H1 (cell line): ENCODE results near the gene CDH1. TPM values are rescaled to one million over a fixed set of nuclear protein-coding genes. Genes with fewer than 3 reads are reported as not detected.

ENCODE experiments used
- CTCF ChIA-PET: fragments of 300-600 bp; sonication (Branson Sonifier 250); formaldehyde crosslinking; loops from one replicate; lab custom pipeline; 2021; ENCODE audit not compliant: partially characterized antibody; lab: Charles Lee
- POLR2A ChIA-PET: fragments of 300-600 bp; sonication (Branson Sonifier 250); formaldehyde crosslinking; loops from one replicate; lab custom pipeline; 2021; ENCODE audit warnings: inconsistent platforms; ENCODE audit not compliant: partially characterized antibody; lab: Charles Lee
- DNase-seq, 2 experiments: peaks; one replicate each; pipeline versions ENCODE4 v3.0.0 to v3.0.0-alpha.2; 2010 to 2022; ENCODE audit warnings: low spot score in 2 of 2, low read depth in 1 of 2, mixed read lengths in 1 of 2
- FAIRE-seq: peaks from 2 replicates; lab custom pipeline; 2011; peaks lifted over from hg19 to GRCh38; lab: Jason Lieb, UNC
- H2AFZ ChIP-seq: 2 replicates; pipeline ENCODE4 v1.8.1; 2012; ENCODE audit warnings: low read length, inconsistent platforms
- H2AK5ac ChIP-seq: 2 replicates; pipeline ENCODE4 v1.6.1; 2013; ENCODE audit warnings: low read depth, low read length
- H2BK120ac ChIP-seq: replicated peaks from 2 replicates; pipeline ENCODE3; 2013; ENCODE audit warnings: low read depth, low read length, inconsistent platforms
- H2BK12ac ChIP-seq: 2 replicates; pipeline ENCODE4 v1.6.1; 2013; ENCODE audit warnings: low read depth, low read length
- H2BK15ac ChIP-seq: 2 replicates; pipeline ENCODE4 v1.6.1; 2013; ENCODE audit warnings: low read length
- H2BK20ac ChIP-seq: 2 replicates; pipeline ENCODE4 v1.6.1; 2013; ENCODE audit warnings: low read length
- H2BK5ac ChIP-seq: 2 replicates; pipeline ENCODE4 v1.6.1; 2013; ENCODE audit warnings: low read depth, low read length
- H3K14ac ChIP-seq: 2 replicates; pipeline ENCODE4 v1.6.1; 2013; ENCODE audit warnings: inconsistent platforms; ENCODE audit not compliant: insufficient read length
- H3K18ac ChIP-seq: 2 replicates; pipeline ENCODE4 v1.6.1; 2013; ENCODE audit warnings: low read length; ENCODE audit errors: extremely low read depth
- H3K23ac ChIP-seq: 2 replicates; pipeline ENCODE4 v1.6.1; 2013; ENCODE audit warnings: inconsistent platforms; ENCODE audit not compliant: insufficient read length
- H3K23me2 ChIP-seq: 2 replicates; pipeline ENCODE4 v1.6.1; 2013; ENCODE audit warnings: low read depth, low read length
- H3K27ac ChIP-seq: 2 replicates; pipeline ENCODE4 v1.6.1; 2011; ENCODE audit warnings: low read depth, low read length, inconsistent platforms
- H3K27me3 ChIP-seq, 4 experiments: replicated peaks in 1 of 4; 1 replicate in 1 of 4; 2 replicates in 3 of 4; pipeline versions ENCODE4 v1.6.1 to v1.8.1; 2011 to 2013; ENCODE audit warnings: low read length in 3 of 4, mild to moderate bottlenecking in 3 of 4, inconsistent platforms in 2 of 4, mixed read lengths in 2 of 4, moderate library complexity in 1 of 4; ENCODE audit not compliant: control insufficient read depth in 3 of 4, insufficient read depth in 3 of 4; ENCODE audit errors: extremely low read depth in 1 of 4
- H3K36me3 ChIP-seq, 4 experiments: 2 replicates each; pipeline versions ENCODE4 v1.6.1 to v1.8.1; 2011 to 2013; ENCODE audit warnings: mild to moderate bottlenecking in 4 of 4, low read length in 3 of 4, moderate library complexity in 2 of 4, control low read depth in 1 of 4, inconsistent platforms in 1 of 4; ENCODE audit not compliant: insufficient read depth in 4 of 4, control insufficient read depth in 2 of 4
- H3K4ac ChIP-seq: replicated peaks from 2 replicates; pipeline ENCODE3; 2013; ENCODE audit warnings: low read length, low read depth, mixed read lengths, inconsistent platforms; ENCODE audit not compliant: insufficient read length
- H3K4me1 ChIP-seq, 4 experiments: replicated peaks in 1 of 4; 1 replicate in 1 of 4; 2 replicates in 3 of 4; pipeline versions ENCODE4 v1.6.1 to v1.8.1; 2011 to 2013; ENCODE audit warnings: low read length in 3 of 4, inconsistent platforms in 2 of 4, mixed read lengths in 1 of 4; ENCODE audit not compliant: insufficient read depth in 4 of 4, control insufficient read depth in 3 of 4
- H3K4me2 ChIP-seq, 2 experiments: 2 replicates each; pipeline versions ENCODE4 v1.6.1 to v1.8.1; 2011 to 2013; ENCODE audit warnings: low read depth in 2 of 2, low read length in 2 of 2, control low read depth in 1 of 2, inconsistent platforms in 1 of 2, mild to moderate bottlenecking in 1 of 2; ENCODE audit not compliant: insufficient read depth in 1 of 2
- H3K4me3 ChIP-seq, 4 experiments: fragments of 200-600, 300-600 bp in 1 of 4; sonication (generic), shearing (Covaris generic), sonication (Bioruptor Twin) in 1 of 4; 2 replicates each; pipeline versions ENCODE4 v1.5.1 to v1.8.1; 2011 to 2016; ENCODE audit warnings: low read length in 4 of 4, low read depth in 3 of 4, control low read depth in 2 of 4, inconsistent platforms in 2 of 4, mild to moderate bottlenecking in 2 of 4, mixed read lengths in 1 of 4, moderate library complexity in 1 of 4; ENCODE audit not compliant: insufficient read depth in 2 of 4; ENCODE audit errors: extremely low read depth in 1 of 4
- H3K56ac ChIP-seq: replicated peaks from 2 replicates; pipeline ENCODE3; 2013; ENCODE audit warnings: low read depth, mild to moderate bottlenecking, mixed read lengths, low read length, inconsistent platforms; ENCODE audit not compliant: insufficient read length
- H3K79me1 ChIP-seq: 2 replicates; pipeline ENCODE4 v1.6.1; 2013; ENCODE audit warnings: low read depth, low read length, control low read depth
- H3K79me2 ChIP-seq, 2 experiments: 2 replicates each; pipeline versions ENCODE4 v1.6.1 to v1.8.1; 2012 to 2013; ENCODE audit warnings: low read length in 2 of 2, mild to moderate bottlenecking in 2 of 2, inconsistent platforms in 1 of 2; ENCODE audit not compliant: insufficient read depth in 2 of 2, control insufficient read depth in 1 of 2
- H3K9ac ChIP-seq, 4 experiments: replicated peaks in 1 of 4; 1 replicate in 1 of 4; 2 replicates in 3 of 4; pipeline versions ENCODE4 v1.6.1 to v1.8.1; 2011 to 2013; ENCODE audit warnings: low read depth in 3 of 4, low read length in 3 of 4, control low read depth in 2 of 4, mild to moderate bottlenecking in 2 of 4, moderate library complexity in 2 of 4, inconsistent platforms in 1 of 4; ENCODE audit errors: extremely low read depth in 1 of 4
- H3K9me3 ChIP-seq, 2 experiments: 2 replicates each; pipeline versions ENCODE4 v1.6.1 to v1.8.1; 2012 to 2013; ENCODE audit warnings: mild to moderate bottlenecking in 2 of 2, moderate library complexity in 2 of 2, control low read depth in 1 of 2, inconsistent platforms in 1 of 2, low read depth in 1 of 2, low read length in 1 of 2, mixed read lengths in 1 of 2; ENCODE audit not compliant: insufficient read depth in 2 of 2
- H4K20me1 ChIP-seq, 2 experiments: replicated peaks in 1 of 2; 2 replicates each; pipeline versions ENCODE3 to v1.8.1; 2011 to 2013; ENCODE audit warnings: inconsistent platforms in 2 of 2, low read length in 2 of 2, mild to moderate bottlenecking in 1 of 2; ENCODE audit not compliant: insufficient read depth in 2 of 2, control insufficient read depth in 1 of 2
- H4K5ac ChIP-seq: 2 replicates; pipeline ENCODE4 v1.6.1; 2013; ENCODE audit warnings: low read length, low read depth, mixed read lengths, inconsistent platforms; ENCODE audit not compliant: insufficient read length
- H4K8ac ChIP-seq: 2 replicates; pipeline ENCODE4 v1.8.0; 2013; ENCODE audit warnings: mild to moderate bottlenecking, moderate library complexity, low read length, inconsistent platforms; ENCODE audit not compliant: insufficient read depth; ENCODE audit errors: extremely low read depth
- H4K91ac ChIP-seq: replicated peaks from 2 replicates; pipeline ENCODE3; 2013; ENCODE audit warnings: low read length, mixed read lengths, inconsistent platforms; ENCODE audit not compliant: insufficient read length
- ASH2L ChIP-seq: fragments of 200-600, 300-600 bp; sonication (generic); IDR thresholded peaks from one replicate; pipeline ENCODE4 v1.7.1; 2017; ENCODE audit warnings: low read length
- ATF3 ChIP-seq: IDR thresholded peaks from 2 replicates; pipeline ENCODE4 v1.6.1; 2011; ENCODE audit warnings: low read depth, mild to moderate bottlenecking, low read length; ENCODE audit not compliant: insufficient read depth
- CBX5 ChIP-seq: fragments of 300-800, 300-1000 bp; sonication (generic); IDR thresholded peaks from 2 replicates; pipeline ENCODE4 v1.7.1; 2016; ENCODE audit warnings: antibody characterized with exemption, low read length, low read depth
- CHD1 ChIP-seq: IDR thresholded peaks from 2 replicates; pipeline ENCODE4 v1.6.1; 2012; ENCODE audit warnings: low read depth, low read length, improper control_type of control experiment
- EP300 ChIP-seq, 2 experiments: IDR thresholded peaks; 1 replicate in 1 of 2; 2 replicates in 1 of 2; pipeline ENCODE4 v1.6.1; 2011 to 2012; ENCODE audit warnings: low read depth in 2 of 2, low read length in 2 of 2, mild to moderate bottlenecking in 2 of 2, borderline replicate concordance in 1 of 2, inconsistent platforms in 1 of 2, moderate library complexity in 1 of 2
- EZH2 ChIP-seq: fragments of 200-600 bp; sonication (generic); IDR thresholded peaks from 2 replicates; pipeline ENCODE4 v1.7.1; 2012; ENCODE audit warnings: low read depth, mild to moderate bottlenecking, moderate library complexity, low read length, inconsistent platforms; ENCODE audit not compliant: severe bottlenecking
- KDM1A ChIP-seq: fragments of 200-600, 300-600 bp; sonication (generic); IDR thresholded peaks from 2 replicates; pipeline ENCODE4 v1.7.1; 2016; ENCODE audit warnings: mild to moderate bottlenecking, low read length, borderline replicate concordance
- RFX5 ChIP-seq: IDR thresholded peaks from 2 replicates; pipeline ENCODE4 v1.6.1; 2011; ENCODE audit warnings: low read depth, low read length, improper control_type of control experiment, borderline replicate concordance
- WGBS, 2 experiments: shearing (Covaris generic) in 1 of 2; methylation state at CpG; one replicate each; pipeline versions ENCODE4 v1.1.6 to v1.1.7; 2013 to 2015; ENCODE audit warnings: low lambda C conversion rate in 2 of 2, mixed read lengths in 2 of 2, inconsistent platforms in 1 of 2, low coverage in 1 of 2, missing lambda C conversion rate in 1 of 2; ENCODE audit not compliant: insufficient replicate concordance in 2 of 2, insufficient coverage in 1 of 2, insufficient read length in 1 of 2; ENCODE audit errors: extremely low coverage in 1 of 2, missing lambda C conversion rate in 1 of 2; 5-methylcytosine and 5-hydroxymethylcytosine counted together
- polyA plus RNA-seq, 7 experiments: library from polyadenylated mRNA; depleted of rRNA in 3 of 7; stranded (reverse) in 5 of 7; unstranded in 2 of 7; fragments of >200 nt in 5 of 7; fragments of 200-250 nt in 2 of 7; gene quantifications; 1 replicate in 5 of 7; 2 replicates in 1 of 7; 4 replicates in 1 of 7; pipeline versions ENCODE4 v1.2.1 to v1.2.3, GENCODE V29; 2011 to 2013; ENCODE audit warnings: missing spikeins in 2 of 7, mixed read lengths in 2 of 7
- total RNA-seq: library from RNA; stranded (reverse); fragmentation: NEBNext Ultra II Directional; extraction: Animal tissue kit (Norgen Biotek cat#: 25700); gene quantifications from 2 replicates; pipeline ENCODE4 v1.2.1, GENCODE V29; 2021

CDH1 gene
- total and polyA plus RNA-seq, 2 of the 8 experiments (the other 6 are each of a cell fraction or from before 2014, with no cell fraction given), result 133 to 265 TPM

- Histone ChIP-seq H3K23me2 (no peaks in the 10 kb centered on the region), H3K36me3 (peaks cover 0 to 13% (median under 1%) of the 10 kb centered on the region in 4 experiments; a peak in 2 of 8 replicates), H3K4me2 (no peak overlapping the region), H4K8ac (no peak overlapping the region), H3K4me1 (peaks cover 8 to 27% (median 25%) of the 10 kb centered on the region in 4 experiments), H3K27ac (no peak overlapping the region), H3K18ac (0 out of 2 replicates have a peak overlapping the region, but pooled peaks have one; percentile 4), H2BK12ac (no peak overlapping the region), H2BK5ac (peak overlapping the region; percentile 36; the same call in 1 of the 2 replicates), H2AK5ac (no peak overlapping the region), H3K9me3 (no peaks in the 10 kb centered on the region), H3K14ac (no peak overlapping the region), H4K5ac (no peak overlapping the region), H4K91ac (no peak overlapping the region), H3K79me1 (peaks cover 2% of the 10 kb centered on the region; the same call in 1 of the 2 replicates), H3K56ac (no peak overlapping the region), H4K20me1 (peaks cover 0 to 1% of the 10 kb centered on the region in 2 experiments), H3K4me3 (no peak overlapping the region), H3K23ac (no peak overlapping the region), H3K27me3 (no peaks in the 10 kb centered on the region), H2BK15ac (peak overlapping the region; percentile 61; the same call in 1 of the 2 replicates), H3K9ac (no peak overlapping the region), H3K79me2 (peaks cover 0 to 48% of the 10 kb centered on the region in 2 experiments; a peak in 2 of 4 replicates), H2BK120ac (no peak overlapping the region), H3K4ac (no peak overlapping the region), H2AFZ (no peak overlapping the region), H2BK20ac (peak overlapping the region; percentile 50; the same call in 1 of the 2 replicates)
- WGBS, 2 experiments, result 98% methylated on average over 6 of the region's 6 CpGs; no CpG with 5 or more reads in 1 of the 2 experiments
- DNase-seq, result no peak
- ChIA-PET POLR2A (interaction anchor here (0.7 to 1.4 kb wide), 3 partner anchors 9 to 32 kb away, joined by 3 to 5 read pairs (median 3); no protein-coding TSS in a partner anchor), CTCF (interaction anchor here (0.7 to 2.7 kb wide), 10 partner anchors 9 to 216 kb away, joined by 3 to 12 read pairs (median 3); no protein-coding TSS in a partner anchor)
- FAIRE-seq, result no peak
- TF ChIP-seq ATF3, result no peak
- no peak for TF ChIP-seq CHD1
- TF ChIP-seq KDM1A, result no peak
- no peak for TF ChIP-seq EZH2
- no peak for TF ChIP-seq RFX5
- no peak for TF ChIP-seq CBX5
- no peak for TF ChIP-seq EP300 (IDR thresholded peaks at IDR 0.05; ENCODE audit: borderline replicate concordance in 1 of 2, low read depth in 2 of 2, low read length in 2 of 2)
- TF ChIP-seq ASH2L, result no peak
These were observed 39.9 kb downstream of the CDH1 start for GRCh38 chr16:68776821-68777485.
